Left hindlimb (tissue), 1 donor: ENCODE measurements around the gene RAB6D.
A peak's percentile ranks its signal among the peaks of the same experiment; 100 is the strongest.
"Not testable (repeated sequence)": the region's sequence is repeated elsewhere in the genome, so short reads cannot be mapped to it uniquely, and the experiment has no call there.

Source experiments
- DNase-seq: peaks from one replicate; pipeline ENCODE4 v3.0.0-alpha.2; 2018

Gene RAB6D

DNA sequence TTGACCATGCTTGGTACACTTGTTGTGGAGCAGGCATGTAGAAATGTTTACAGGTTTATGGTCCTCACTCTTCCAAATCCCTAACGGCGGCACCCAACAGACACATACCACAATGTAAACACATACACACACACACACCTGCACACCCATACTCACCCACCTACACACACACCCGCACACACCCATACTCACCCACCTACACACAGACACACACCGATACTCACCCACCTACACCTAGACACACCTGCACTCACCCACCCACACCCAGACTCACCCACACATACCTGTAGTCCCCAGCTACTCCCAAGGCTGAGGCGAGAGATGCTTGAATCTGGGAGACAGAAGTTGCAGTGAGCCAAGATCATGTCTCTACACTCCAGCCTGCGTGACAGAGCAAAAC is 1.5 kb upstream of the RAB6D start:
- no peak for DNase-seq

DNA sequence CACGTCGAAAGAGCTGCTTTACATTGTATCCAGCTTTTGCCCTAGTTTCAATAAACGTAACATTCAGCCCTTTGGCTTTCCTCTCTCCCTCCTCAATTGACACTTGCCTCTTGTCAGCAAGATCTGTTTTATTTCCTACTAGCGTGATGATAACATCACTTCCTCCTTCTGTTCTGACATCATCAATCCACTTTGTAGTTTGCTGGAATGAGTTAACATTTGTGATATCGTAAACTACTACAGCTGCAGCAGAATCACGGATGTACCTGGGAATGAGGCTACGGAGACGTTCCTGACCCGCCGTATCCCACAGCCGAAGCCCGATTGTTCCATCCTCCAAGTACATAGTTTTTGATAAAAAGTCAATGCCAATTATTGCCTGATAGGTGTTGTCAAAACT is 755 bp downstream of the RAB6D start:
- DNase-seq: not testable (repeated sequence)

DNA sequence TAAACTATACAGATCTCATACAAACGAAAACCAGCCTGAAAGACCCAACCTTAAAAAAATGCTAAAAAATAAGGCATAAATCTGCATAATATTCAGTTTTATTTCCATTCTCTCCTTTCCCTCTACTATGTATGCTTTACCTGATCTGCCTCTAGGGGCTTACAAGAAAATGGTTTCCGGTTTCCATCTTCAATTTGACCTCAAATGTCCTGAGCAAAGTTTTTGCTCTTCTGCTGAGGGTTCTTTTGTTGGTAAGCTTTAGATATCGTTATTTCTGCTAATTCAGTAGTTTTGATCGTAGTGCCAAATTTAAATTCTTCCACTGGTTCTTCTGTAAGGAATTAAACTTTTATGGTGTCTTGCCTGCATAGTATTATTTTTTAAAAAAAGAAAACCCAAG is 2.2 kb downstream of the RAB6D start:
- DNase-seq: not testable (repeated sequence)

DNA sequence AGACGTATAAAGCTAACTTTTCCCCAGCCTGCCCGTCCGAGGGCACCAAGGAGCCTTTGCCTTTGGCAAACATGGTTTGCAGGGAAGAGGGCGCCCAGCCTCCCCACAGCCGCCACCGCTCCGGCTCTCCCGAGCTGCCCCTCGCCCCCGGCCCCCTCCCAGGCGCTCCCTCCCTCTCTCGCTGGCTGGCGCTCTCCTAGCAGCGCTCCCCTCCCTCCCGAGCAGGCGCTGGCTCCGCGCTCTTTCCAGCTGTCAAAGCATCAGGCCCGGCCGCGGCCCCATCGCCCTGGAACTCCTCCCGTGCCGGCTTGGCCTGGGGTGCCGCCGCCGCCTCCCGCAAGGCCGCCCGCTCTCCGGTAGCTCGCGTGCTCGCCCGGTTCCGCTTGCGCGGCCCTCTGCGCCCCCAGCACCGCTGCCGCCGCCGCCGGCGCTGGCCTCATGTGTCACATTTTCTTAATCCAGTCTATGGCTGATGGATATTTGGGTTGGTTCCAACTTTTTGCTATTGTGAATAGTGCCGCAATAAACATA is 10.7 kb downstream of the RAB6D start:
- DNase-seq: not testable (repeated sequence)

DNA sequence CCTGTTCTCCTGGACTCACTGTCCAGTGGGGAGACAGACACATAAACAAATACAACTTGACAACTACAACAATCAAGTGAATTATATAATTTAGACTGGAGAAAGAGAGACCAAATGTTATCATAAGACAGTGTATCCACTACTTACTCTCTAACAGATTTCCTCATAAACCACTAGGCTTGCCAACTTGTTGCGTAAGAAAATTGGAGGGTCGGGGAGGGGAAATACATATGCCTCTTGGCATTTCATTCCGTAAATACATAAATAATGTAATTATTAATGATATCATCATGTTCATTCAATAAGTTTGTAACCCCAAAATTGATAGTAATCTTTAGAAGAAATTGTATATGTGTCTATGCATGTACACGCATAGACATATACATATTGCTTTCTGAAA is 14.9 kb downstream of the RAB6D start:
- no peak for DNase-seq

DNA sequence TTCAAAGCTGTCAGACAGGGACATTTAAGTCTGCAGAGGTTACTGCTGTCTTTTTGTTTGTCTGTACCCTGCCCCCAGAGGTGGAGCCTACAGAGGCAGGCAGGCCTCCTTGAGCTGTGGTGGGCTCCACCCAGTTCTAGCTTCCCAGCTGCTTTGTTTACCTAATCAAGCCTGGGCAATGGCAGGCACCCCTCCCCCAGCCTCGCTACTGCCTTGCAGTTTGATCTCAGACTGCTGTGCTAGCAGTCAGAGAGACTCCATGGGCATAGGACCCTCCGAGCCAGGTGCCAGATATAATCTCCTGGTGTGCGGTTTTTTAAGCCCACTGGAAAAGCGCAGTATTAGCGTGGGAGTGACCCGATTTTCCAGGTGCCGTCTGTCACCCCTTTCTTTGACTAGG is 16.9 kb downstream of the RAB6D start:
- not testable (repeated sequence) for DNase-seq

DNA sequence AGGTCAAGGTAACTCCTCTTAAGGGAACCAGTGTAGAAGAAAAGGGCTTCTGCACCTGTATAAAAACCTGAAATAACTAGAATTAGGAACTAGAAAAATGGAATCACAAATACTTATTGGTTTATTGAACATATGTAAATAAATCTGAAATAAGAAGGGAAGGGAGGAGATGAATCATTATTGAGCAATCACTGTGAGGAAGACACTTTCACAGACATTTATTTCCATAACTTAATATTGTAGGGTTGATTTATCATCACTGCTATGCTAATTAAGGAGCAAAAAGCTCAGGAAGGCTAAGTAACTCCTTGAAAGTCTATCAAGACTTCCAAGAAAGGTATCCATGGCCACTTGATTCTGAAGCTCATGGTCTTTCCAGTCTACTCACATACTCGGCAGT is 24.7 kb downstream of the RAB6D start:
- not testable (repeated sequence) for DNase-seq

DNA sequence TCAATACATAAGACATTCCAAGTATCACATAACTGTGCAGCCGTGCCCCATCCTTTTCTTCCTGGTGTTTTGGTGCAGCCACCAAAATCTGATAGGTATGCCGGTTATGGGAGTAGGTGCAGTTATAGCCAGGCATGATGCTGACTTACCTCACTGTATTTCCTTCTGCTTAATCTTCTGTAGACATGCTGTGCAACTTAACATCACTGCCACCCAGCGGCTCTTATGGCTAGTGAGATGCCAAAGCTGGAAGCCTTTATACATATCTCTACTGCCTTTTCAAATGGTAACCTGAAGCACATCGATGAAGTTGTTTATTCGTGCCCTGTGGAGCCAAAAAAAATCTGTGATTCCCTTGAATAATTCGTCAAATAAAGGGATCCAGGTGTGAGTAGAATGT is 28.6 kb downstream of the RAB6D start:
- peak; percentile 27 for DNase-seq

DNA sequence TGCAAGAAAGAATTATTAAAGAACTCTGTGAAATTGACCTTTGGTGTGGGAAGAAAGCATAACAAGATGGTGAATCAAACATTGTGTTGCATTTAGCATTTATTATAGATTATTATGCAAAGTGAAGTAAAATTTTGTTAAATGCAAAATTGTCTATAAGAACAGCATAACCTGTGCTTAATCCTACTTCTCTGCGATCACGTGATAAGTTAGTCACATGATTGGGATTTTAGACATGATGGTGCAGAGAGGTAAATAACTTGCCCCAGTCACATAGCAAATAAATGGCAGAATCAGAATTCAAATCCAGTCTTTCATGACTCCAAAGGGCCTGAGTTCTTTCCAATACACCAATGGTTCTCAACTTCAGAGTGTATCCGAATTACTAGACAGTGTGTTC is 31.3 kb downstream of the RAB6D start:
- not testable (repeated sequence) for DNase-seq

DNA sequence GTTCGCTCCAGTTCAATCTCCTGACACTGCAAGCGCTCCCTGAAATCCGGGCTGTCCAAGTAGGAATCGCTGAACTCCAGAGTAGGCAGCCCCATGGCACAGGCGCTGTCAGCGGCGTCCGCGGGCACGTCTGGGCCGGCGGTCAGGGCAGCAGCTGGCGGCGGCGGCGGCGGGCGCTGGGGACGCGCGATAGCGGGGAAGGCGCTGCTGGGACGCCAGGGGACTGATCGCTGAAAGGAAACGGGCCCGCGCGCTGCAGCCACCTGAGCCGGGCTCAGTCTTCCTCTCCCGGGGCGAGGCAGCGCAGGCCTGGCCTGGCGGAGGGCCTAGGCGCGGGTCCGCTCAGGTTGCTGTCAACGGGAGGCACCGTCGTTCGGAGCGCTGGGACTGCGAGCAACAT is 33.0 kb downstream of the RAB6D start:
- DNase-seq: not testable (repeated sequence)

DNA sequence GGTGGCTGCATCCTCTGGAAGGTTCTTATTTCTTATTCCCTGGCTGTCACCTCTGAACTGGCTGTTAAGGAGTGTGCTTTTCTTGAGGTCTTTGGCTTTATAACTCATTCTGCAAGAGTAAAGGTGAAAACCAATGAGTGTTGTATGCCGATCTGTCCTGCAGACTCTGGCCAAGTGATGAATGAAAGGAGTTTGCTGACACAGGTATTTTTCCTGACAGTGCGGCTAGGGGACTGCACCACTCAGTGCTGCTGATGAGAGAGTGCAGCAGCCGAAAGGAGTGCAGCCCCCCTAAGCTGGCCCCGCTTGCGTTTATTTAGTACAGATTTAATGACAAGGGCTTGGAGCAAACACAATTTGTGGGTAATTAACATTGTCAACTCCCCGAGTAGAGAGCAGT is 41.8 kb downstream of the RAB6D start:
- DNase-seq: no peak

DNA sequence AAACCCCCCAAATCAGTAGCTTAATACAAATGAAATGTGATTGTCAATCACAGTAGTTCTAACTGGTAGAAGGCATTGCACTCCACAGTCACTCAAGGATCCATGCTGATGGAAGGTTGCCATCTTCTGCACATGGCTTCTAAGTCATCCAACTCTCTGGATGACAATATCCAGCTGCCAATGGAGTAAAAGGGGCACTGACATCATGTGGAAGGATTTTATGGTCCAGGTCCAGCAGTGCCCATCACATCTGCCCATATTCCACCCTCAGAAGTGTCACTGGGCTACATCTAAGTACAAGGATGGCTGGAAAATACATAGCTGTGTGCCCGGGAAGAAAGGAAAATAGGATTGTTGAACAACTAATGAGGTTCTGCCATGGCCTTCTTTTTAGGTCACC is 42.6 kb downstream of the RAB6D start:
- DNase-seq: not testable (repeated sequence)

DNA sequence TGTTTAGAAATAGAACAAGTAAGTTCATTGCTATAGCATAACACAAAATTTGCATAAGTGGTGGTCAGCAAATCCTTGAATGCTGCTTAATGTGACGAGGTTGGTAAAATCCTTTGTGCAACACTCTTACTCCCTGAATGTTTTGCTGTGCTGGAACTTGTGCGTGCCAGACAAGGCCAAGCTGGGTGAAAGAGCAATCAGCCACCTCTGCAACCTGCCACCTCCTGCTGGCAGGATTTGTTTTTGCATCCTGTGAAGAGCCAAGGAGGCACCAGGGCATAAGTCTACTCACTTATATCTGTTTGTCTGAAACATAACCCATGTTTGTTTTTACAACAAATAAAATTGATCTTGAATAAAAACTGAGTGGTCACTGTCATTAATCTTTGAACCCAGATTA is 53.0 kb downstream of the RAB6D start:
- not testable (repeated sequence) for DNase-seq
